Suppressor macrophage treated with lipopolysaccharide for 1 hour (primary cell): ENCODE data around the gene SH2B3.
"Not testable (repeated sequence)": the region's sequence is repeated elsewhere in the genome, so short reads cannot be mapped to it uniquely, and the experiment has no call there.

ENCODE experiments used
- DNase-seq, 3 donors: peaks; one replicate each; pipeline ENCODE4 v3.0.0-alpha.2; 2020 to 2022

The SH2B3 gene

DNA sequence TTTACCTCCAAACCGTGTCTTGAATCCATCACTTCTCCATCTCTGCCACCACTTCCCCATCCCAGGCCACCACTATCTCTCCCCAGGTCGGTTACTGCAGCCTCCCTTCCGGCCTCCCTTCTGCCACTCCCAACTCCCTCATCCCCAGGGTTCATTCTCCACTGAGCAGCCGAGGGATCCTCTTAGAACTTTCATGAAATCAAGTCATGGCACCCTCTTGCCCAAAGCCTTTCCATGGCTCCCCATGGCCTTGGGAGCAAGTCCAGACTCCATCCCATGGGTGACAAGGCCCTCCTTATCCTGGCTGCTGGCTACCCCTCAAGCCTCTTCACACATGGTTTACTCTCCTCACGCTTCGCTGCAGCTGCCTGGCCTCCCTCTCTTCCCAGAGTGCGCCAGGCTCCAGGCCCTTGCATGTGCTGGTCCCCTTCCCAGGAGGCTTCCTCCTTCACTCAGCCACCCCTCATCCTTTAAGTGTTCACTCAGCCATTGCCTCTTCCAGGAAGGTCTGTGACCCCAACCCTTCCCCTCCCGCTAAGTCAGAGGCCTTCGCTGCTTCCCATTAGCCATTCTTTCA is 17.9 kb upstream of the SH2B3 start:
- no peak for DNase-seq

DNA sequence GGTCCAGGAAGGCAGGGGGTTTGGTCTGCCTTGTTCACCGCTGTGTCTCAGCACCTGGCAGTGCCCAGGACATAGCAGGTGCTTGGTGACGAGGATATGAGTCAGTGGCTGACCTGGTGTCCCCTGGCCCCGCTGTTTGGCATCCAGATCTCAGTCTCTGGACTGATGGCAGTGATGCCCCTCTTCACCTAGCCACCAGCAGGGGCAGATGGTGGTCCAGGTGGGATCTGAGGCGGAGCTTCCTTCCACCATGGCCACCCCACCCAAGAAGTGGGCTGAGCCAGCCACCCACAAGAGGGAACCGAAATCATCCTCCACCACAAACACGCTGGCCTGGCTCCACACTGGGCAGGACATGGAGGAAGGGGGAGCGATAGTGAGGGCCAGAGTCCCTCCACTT is 16.1 kb upstream of the SH2B3 start:
- no peak for DNase-seq

DNA sequence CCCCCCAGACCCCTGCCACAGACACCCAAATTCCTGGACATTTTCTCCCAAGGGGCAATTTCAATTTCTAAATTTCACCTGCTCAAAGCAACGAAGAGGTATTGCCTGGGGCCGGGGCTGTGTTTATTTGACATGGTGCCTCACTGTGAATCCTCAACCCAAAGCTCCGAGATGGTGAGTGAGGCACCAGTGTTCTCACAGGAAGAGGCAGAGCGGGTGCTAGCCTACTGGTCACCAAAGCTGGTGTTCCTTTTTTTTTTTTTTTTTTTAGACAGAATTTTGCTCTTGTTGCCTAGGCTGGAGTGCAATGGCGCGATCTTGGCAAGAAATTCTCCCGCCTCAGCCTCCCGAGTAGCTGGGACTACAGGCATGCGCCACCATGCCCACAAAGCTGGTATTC is 14.8 kb upstream of the SH2B3 start:
- peak; percentile 47 to 50 (median 49) for DNase-seq

DNA sequence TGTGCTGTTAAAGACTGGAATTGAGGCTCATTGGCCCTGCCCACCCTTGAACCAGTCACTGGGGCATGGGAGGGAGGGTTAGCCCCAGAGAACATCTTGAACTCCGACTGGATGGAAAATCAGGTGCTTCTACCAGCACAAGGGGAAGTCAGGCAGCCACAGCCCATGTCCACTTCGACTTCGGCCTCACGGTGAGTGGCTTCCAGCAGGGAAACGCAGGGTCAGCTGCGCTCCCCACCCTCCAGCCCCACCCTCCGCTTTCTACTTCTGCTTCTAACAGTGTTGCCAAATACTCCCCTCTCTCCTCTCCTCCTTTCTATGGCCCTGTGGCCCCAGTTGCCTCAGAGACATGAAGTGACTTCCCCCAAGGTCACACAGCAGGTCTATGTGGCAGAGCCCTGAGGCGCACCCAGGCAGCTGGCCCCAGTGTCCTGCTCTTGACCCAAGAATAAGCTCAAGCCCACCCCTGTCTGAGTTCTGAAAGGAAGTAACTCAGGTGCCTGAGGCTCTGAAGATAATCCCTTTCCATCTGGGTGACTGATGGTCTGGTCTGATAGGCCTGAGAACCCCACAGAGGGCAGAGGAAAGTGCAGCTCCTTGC is 11.9 kb upstream of the SH2B3 start:
- peak; percentile 78 to 85 (median 80) for DNase-seq

DNA sequence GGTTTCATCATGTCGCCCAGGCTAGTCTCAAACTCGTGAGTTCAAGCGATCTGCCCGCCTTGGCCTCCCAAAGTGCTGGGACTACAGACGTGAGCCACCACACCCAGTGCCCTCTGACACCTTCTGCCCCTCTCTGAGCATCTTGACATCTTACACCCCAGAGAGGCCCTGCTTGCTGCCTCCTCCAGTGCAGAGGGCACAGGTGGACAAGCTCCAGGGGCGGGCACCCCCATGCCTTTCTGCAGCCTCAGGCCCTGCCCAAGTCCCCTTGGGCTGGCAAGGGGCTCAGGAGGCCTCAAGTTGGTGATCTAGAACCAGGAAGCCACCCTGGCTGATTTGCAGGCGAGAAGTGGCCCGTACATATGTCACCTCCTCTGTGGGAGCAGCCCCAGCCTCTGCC is 11.2 kb upstream of the SH2B3 start:
- DNase-seq = no peak

DNA sequence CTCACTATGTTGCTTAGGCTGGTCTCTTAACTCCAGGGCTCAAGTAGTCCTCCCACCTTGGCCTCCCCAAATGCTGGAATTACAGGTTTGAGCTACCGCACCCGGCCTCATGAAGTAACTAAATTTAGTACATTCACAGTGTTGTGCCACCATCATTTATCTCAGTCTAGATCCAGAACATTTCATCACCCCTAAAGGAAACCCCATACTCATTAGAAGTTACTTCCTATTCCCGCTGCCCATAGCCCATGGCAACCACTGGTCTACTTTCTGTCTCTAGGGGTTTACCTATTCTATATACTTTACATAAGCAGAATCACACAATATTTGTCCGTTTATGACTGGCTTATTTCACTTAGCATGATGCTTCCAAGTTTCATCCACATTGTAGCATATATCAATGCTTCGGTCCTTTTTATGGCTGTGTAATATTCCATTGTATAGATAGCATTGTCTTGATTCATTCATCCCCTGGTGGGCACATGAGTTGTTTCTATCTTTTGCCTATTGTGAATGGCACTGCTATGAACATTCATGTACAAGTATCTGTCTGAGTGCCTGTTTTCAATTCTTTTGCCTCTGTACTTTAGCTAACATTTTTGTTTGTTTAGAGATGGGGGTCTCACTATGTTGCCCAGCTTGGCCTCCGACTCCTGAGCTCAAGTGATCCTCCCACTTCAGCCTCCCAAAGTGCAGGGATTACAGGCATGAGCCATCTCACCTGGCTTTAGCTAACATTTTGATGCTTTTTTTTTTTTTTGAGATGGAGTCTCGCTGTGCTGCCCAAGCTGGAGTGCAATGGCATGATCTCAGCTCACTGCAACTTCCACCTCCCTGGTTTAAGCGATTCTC is 10.2 kb upstream of the SH2B3 start:
- DNase-seq = peak in 1 of 3 donors; percentile 34

DNA sequence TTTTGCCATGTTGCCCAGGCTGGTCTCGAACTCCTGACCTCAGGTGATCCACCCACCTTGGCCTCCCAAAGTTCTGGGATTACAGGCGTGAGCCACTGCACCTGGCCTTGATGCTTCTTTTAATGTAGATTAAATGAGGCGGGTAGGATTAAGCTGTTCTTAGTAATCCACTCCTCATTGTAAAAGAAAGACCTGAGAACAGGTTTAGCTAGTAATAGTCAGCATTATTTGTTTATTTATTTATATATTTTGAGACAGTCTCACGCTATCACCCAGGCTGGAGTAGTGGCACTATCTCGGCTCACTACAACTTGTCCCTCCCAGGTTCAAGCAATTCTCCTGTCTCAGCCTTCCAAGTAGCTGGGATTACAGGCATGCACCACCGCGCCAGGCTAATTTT is 9.5 kb upstream of the SH2B3 start:
- DNase-seq = not testable (repeated sequence)

DNA sequence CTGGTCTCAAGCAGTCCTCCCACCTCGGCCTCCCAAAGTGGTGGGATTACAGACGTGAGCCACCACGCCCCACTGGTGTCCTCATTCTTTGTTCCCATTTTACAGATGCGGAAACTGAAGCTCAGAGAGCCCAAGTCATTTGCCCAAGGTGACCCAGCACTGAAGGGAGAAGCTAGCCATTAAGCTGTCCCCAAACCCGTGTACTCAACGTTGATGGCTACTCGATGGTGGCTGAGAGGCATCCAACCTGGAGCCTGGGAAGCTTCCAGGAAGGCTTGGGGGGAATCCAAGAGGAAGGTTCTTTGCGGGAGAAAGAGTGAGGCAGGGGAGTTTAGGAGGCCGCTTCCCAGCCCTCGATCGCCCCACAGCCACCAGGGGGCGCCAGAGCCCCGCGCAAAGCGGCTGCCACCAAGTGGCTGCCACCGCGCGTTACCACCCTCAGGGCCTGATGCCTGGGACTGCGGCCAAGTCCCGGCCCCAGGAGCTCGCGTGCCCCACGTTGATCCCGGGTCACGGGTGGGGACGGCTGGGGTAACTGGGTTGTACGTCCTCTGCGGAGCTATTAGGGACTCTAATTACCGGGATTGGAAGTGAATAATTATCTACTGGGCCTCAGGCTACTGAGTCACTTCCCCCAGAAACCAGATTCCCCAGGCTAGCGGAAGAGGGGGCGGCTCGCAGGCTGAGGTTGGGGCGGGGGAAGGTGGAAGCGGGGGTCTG is 8.8 kb upstream of the SH2B3 start:
- DNase-seq = peak; percentile 95 to 97 (median 95)

DNA sequence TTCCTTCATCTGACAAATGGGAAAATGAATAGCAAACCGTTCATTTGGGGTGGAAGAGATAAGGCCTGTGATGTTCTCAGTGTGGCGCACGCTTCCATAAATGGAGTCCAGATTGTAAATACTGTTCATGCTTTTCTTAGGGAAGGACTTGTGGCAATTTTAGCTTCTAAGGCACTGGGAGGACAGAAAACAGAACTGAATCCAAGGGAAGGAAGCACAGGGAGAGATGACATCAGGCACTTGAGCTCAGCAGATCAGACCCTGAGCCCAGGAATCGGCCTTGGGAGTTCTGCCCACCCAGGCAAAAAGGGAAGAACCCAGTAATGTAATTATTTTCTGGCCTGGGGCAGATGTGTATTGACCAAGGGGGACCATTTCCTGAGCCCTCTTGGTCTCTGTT is 7.2 kb upstream of the SH2B3 start:
- DNase-seq = peak; percentile 91 to 95 (median 94)

DNA sequence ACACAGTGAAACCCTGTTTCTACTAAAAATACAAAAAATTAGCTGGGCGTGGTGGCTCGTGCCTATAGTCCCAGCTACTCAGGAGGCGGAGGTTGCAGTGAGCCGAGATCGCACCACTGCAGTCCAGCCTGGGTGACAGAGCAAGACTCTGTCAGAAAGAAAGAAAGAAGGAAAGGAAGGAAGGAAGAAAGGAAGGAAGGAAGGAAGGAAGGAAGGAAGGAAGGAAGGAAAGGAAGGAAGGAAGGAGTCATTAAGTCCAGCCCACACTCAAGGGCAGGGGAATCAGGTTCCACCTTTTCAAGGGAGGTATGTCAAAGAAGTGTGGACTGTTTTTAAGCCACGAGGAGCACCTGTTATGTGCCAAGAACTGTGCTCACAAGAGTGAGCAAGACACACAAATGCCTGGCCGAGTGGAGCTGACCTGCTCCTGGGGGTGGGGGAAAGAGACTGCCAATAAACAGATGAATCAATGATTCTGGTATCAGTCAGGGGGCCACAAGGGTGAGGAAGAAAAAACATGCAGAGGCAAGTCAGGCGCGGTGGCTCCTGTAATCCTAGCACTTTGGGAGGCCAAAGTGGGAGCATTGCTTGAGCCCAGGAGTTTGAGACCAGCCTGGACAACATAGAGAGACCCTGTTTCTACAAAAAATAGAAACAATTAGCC is 5.8 kb upstream of the SH2B3 start:
- not testable (repeated sequence) for DNase-seq

DNA sequence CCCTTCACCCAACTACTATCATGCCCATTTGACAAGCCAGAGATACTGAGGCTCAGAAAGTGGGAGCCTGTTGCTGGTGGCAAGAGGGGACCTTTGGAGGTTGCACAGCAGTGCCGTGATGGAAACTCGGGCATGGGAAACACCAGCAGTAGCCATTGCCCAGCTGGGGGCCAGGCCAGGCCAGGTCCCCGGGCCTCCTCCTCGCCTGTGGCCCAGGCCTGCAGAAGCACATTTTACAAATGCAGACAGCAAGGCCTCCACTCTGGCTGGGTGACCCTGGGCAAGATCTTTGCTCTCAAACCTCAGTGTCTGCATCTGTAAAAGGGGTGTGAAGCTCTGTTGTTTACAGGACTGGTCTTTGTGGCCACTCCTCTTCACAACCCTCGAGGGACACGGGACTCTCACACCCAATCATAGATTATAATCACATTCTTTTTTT is 4.5 kb upstream of the SH2B3 start:
- peak in 1 of 3 donors; percentile 5 for DNase-seq

DNA sequence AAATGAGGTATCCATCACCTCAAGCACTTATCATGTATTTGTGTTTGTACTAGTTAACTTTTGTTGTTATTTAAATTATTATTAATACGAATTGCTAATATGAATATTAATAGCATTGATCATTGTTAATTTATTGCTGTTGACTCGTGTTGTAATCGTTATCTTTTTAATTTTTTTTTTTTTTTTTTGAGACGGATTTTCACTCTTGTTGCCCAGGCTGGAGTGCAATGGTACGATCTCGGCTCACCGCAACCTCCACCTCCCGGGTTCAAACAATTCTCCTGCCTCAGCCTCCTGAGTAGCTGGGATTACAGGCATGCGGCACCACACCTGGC is 3.3 kb upstream of the SH2B3 start:
- DNase-seq = not testable (repeated sequence)

DNA sequence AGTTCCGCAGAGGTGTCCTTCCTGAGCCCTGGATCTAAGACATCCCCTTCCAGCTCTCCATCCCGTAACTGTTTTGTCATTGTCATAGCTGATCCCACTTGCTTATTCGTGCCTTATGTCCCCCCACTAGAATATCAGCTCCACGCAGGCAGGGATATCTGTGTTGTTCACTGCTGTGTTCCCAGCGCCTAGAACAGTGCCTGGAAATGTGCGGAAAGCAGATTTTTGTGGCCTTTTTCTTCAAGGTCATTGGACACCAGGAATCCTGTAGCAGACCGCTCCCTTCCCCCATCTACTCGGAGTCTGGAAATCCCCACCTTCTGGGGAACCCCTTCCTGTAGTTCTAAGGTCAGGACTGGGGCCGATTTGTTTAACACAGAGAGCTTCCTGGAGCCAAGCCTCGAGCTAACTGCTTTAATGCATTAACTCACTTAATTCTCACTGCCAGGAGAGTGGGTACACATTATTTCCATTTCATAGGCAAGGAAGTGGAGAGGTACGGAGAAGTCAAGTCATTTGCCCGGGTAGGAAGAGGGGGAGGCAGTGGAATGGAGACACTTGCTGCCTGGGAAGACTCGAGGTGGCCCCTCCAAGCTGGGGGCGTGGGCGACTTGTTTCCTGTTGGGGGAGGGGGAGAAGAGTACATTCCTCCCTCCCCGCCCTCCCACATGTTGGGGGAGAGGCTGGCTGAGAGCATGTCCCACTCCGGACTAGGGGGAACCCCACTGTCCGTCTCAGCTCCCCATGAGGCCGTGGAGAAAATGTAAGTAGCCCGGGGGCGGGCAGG is 1.2 kb upstream of the SH2B3 start:
- DNase-seq = peak; percentile 76 to 87 (median 84)

DNA sequence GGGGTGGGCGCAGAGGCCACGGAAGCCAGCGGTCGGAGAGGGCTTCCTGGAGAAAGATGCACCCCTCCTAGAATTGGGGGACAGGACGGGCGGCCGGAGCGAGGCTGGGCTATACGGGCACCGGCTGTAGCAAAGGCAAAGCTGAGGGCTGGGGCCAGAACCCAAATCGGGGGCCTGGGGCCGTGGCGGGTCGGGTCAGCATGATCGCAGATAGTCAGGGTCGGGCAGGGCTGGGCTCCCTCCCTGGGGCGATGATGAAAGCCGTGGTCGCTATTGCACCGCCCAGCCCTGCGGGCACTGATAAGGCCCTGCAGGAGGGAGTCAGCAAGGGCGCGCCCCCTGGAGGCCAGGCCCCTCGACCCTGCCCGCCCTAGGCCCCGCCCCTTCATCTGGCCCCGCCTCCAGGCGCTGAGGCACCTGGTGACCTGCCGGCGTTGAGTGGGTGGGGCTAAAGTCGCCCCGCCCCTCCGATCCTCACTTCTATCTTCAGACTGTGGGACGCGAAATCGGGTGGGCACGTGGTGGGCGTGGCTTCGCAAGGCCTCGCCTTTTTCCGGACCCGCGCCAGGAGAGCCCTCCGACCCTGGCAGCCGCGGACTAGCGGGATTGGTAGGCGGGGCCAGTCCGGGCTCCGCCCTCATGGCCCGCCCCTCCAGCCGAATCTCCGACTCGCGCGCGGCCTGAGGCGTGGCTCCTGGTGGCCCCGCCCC is 419 bp upstream of the SH2B3 start:
- DNase-seq = peak; percentile 96 to 98 (median 98)

DNA sequence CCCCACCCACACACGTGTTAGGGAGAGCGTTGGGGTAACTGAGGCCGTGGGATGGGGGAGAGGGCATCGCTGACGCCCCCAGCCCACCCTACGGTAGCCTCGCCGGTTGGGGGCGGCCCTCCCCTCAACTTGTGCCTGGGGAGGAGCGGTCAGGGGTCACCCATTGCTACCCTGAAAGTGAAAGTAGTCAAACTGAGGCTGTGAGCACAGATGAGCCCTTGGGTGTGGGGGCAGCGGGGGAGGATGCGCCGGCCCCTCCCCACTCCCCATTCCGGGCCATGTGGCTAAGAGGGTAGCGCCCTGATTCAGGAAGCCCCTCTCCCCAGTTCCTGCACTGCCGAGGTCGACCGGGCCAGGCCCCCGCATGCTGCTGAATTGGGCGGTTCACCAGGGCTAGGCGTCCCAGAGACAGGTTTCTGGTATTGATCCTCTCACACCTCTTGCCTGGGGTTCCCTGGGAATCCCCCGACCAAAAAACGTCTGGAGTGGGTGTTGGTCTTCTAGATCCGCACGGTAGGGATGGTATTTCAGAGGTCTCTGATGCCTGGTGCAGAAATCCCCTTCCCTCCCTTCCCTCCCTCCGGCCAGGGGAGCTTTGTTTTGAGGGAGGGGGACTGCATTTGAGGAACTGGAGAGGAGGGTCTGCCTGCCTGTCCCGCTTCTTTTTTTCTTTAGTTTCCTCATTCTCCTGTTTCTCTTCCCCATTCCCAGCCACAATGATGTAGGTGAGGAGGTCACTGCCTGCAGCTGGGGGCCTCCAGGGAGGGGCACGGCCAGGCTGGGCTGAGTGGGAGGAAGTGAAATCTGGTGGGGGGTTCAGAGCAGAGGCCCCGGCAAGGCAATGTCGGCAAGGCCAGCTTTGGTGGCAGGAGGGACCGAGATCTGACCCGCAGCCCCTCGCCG is 1.0 kb downstream of the SH2B3 start:
- peak; percentile 60 to 83 (median 82) for DNase-seq

DNA sequence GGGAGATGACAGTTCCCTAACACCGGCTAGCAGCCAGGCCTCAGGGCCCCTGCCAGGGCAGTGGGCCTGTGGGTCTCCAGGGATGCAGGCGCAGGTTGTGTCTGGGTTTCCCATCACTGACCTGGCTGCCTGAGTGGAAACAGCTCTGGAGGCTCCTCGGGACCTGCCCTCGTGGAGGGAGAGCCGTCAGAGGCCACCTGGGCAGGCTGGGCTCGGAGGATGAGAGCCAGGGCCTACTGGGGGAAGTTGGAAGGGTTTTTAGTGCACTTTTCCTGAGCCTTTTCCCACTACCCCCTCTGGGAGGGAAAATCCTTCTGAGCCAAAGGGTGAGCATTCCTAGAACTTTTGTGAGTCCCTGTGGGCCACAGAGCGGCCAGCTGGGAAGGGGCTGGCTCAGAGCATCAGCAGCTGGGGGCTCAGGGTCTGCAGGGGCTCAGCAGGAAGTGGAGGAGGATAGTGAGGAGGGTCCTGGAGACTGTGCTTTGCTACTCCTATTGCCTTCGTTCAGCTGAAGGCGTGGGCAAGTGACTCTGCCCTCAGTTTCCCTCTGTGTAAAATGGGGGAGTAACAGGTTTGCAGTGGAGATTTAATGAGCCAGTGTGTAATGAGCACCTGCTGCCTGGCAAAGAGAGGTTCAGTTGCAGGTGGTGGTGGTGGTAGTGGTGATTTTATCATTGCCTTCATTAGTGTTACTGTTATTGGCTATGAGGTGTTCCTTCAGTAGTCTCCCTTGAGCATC is 1.8 kb downstream of the SH2B3 start:
- no peak for DNase-seq

DNA sequence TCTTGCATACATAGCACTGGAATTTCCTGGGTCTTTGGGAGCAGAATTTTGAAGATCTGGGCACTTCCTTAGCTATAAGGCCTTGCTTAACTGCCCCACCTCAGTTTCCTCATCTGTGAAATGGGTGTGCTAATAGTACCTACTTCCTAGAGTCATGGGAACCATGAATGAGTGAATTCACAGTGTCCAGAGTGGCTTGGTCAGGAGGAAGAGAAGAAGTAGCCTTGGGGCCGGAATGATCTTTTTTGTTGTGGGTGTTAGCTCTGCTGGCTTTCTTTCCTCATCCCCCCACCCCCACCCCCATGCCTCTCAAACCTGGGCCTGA is 2.4 kb downstream of the SH2B3 start:
- DNase-seq = peak; percentile 79 to 82 (median 80)

DNA sequence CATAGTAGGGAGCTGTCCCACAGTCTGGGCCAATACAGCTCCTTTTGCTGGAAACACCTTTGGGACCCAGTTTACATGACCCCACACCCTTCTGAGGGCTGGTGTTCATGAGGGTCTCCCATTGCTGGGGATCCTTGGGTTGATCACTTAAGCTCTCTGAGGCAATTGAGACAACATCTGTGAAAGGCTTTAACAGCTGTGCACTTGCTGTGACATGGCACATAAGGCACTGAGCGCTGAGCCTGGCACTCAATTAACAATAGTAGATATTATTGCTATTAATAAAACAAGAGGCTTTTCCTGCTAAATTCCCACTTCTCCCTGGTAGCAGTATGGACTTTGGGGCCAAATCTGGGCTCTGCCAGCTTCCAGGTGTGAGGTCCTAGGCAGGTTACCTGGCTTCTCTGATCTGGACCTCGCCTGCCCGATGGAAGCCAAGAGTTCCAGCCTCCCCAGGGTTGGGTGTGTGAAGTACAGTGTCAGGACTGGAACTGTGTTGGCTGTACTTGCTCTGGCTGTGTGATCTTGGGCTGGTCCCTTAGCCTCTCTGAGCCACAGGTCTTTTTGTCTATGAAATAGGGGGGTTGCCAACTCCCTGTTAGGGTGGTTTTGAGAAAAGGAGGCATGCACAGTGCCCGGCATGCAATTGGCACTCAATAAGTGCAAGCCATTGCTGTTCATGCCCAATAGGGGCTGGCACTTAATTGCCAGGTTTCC is 3.1 kb downstream of the SH2B3 start:
- DNase-seq = no peak

DNA sequence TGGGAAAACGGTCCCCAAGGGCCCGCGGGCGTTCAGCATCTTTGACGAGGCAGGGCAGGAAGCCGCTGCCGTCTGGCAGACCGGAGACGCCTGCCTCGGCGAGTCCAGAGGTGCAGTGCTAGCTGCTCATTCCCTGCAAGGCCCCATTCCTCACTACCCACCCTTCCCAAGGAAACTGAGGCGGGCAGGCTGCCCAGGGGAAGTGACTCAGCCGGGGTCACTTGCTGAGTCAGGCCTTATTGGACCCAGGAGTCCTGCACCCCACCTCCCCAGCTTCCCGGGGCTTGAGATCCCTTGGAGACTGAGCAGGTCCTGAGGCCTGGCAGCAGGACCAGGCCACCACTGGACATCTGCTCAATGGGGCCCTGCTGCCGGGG is 3.7 kb downstream of the SH2B3 start:
- DNase-seq = no peak
